Fibroblast of the aortic adventitia (primary cell): ENCODE results near the gene JMJD6. TPM values are rescaled to one million over a fixed set of nuclear protein-coding genes. Genes with fewer than 3 reads are reported as not detected.

Experiments
- DNase-seq: peaks from one replicate; pipeline ENCODE4 v3.0.0-alpha.2; 2010; ENCODE audit warnings: low read depth
- H3K4me3 ChIP-seq: 2 replicates; pipeline ENCODE4 v1.5.1; 2011; ENCODE audit warnings: low read depth, mild to moderate bottlenecking, control low read depth, low read length, moderate library complexity
- small RNA-seq: library from RNA; depleted of rRNA; stranded (forward); fragments of <200 nt; gene quantifications from one replicate; pipeline ENCODE3, GENCODE V24; 2012
- total RNA-seq: library from RNA; depleted of rRNA; stranded (reverse); fragments of >200 nt; gene quantifications from 2 replicates; pipeline ENCODE4 v1.2.3, GENCODE V29; 2012; ENCODE audit warnings: low replicate concordance
- TF ChIP-seq, protein P1 (sequence below): IDR thresholded peaks from 2 replicates; pipeline ENCODE4 v1.5.1; 2011; ENCODE audit warnings: mild to moderate bottlenecking, low read length, control low read depth, inconsistent platforms; ENCODE audit not compliant: insufficient read depth

JMJD6 gene
- total RNA-seq, 1 donor = 10.8 TPM

DNA sequence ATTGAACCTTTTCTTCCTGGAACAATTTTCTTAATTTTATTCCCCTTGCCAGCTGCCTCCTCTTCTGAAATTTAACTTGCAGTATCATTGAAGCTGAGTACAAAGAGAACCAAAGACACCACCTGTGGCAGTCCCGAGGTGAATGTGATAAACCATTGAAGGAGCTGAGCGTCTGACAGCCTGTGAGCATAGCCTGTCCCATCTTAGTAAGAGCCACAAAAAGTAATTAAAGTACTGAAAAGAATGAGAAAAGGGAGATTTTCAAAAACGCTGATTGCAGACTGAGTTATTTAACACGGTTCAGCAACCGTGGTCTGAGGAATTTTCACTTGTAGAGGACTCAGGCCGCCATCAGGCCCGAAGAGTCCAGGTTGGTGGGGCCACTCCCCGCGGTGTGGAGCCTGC is 55.7 kb downstream of the JMJD6 start:
- H3K4me3 ChIP-seq = no peak overlapping the region
- TF ChIP-seq, protein P1, sequence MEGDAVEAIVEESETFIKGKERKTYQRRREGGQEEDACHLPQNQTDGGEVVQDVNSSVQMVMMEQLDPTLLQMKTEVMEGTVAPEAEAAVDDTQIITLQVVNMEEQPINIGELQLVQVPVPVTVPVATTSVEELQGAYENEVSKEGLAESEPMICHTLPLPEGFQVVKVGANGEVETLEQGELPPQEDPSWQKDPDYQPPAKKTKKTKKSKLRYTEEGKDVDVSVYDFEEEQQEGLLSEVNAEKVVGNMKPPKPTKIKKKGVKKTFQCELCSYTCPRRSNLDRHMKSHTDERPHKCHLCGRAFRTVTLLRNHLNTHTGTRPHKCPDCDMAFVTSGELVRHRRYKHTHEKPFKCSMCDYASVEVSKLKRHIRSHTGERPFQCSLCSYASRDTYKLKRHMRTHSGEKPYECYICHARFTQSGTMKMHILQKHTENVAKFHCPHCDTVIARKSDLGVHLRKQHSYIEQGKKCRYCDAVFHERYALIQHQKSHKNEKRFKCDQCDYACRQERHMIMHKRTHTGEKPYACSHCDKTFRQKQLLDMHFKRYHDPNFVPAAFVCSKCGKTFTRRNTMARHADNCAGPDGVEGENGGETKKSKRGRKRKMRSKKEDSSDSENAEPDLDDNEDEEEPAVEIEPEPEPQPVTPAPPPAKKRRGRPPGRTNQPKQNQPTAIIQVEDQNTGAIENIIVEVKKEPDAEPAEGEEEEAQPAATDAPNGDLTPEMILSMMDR = no peak
- DNase-seq = no peak

DNA sequence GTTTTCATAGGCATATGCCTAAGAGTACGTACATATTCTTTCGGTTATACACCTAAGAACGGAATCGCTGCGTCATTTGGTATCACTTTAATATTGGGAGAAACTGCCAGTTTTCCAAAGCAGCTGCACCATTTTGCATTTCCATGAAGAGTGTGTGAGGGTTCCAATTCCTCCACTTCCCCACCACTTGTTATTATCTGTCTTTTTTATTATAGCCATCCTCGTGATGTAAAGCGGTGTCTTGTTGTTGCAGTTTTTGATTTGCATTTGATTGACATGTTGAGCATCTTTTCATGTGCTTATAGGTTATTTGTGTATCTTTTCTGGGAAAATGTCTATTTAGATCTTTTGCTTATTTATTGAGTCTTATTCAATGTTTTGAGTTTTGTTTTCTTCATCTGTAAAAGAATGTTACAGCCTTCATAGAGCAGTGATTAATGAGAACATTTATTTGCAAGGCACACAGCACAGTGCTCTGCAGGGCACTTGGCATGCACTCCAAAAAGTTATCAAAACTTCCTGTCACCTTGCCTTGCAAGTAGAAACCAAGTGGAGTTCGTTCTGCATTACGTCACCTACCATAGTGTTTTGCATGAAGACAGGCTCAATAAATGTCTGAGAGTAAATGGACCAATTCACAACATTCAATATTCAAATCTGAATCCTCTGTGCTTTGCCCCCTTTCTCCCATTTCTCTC is 56.2 kb downstream of the JMJD6 start:
- TF ChIP-seq, protein P1 = no peak
- no peak for DNase-seq
- H3K4me3 ChIP-seq = no peak overlapping the region

Small RNAs within 50 kb of the gene (small RNA-seq; reads per million reads assigned to genes)
- gene AC005837.3 (not detected), gene RF02271 (not detected), gene RNU6-97P (not detected), gene RNY4P36 (not detected)

Other genes with a start within 250 kb of the JMJD6 start
- 1.4 and 2.6 TPM in 2 replicates for gene RHBDF2, start 225.2 kb downstream of the JMJD6 start, total RNA-seq
- 25.9 and 35.2 TPM in 2 replicates for gene CYGB, start 188.9 kb downstream of the JMJD6 start, total RNA-seq
- 4.2 and 9.4 TPM in 2 replicates for gene PRCD, start 186.6 kb downstream of the JMJD6 start, total RNA-seq
- 0.63 TPM in 1 of 2 replicates, not detected in the other for gene ST6GALNAC2, start 140.7 kb downstream of the JMJD6 start, total RNA-seq
- not detected in 2 replicates for gene ST6GALNAC1, start 82.8 kb downstream of the JMJD6 start, total RNA-seq
- gene MXRA7, start 15.6 kb downstream of the JMJD6 start, total RNA-seq = 166 and 287 TPM in 2 replicates
- gene METTL23, start 233 bp upstream of the JMJD6 start, total RNA-seq = 17.9 and 29.1 TPM in 2 replicates
- 62.8 and 109 TPM in 2 replicates for gene SRSF2, start 10.7 kb upstream of the JMJD6 start, total RNA-seq
- gene MFSD11, start 11.5 kb upstream of the JMJD6 start, total RNA-seq = 33.4 and 40.5 TPM in 2 replicates
- gene MGAT5B, start 141.8 kb upstream of the JMJD6 start, total RNA-seq = 0.18 and 0.74 TPM in 2 replicates